ENCODE measurements around the gene SEC14L1. TPM values are rescaled to one million over a fixed set of nuclear protein-coding genes. Genes with fewer than 3 reads are reported as not detected.

SEC14L1 gene
- total and polyA plus RNA-seq, 4 donors, result 17.0 to 52.0 (median 26.8) TPM

- DNase-seq (ENCODE audit: low spot score), result no peak
- Histone ChIP-seq H3K4me3 (ENCODE audit: low read depth in 1 of 3, low read length in 3 of 3) (no peak overlapping the region), H3K27ac (ENCODE audit: low read depth in 1 of 2, low read length in 2 of 2) (no peak overlapping the region), H3K36me3 (ENCODE audit: control insufficient read depth in 4 of 4, insufficient read depth in 3 of 4, low read depth in 1 of 4, low read length in 3 of 4) (peaks cover 10 to 22% (median 12%) of the 10 kb centered on the region in 4 donors), H3K27me3 (ENCODE audit: control insufficient read depth in 4 of 4, insufficient read depth in 4 of 4, low read length in 3 of 4) (no peaks in the 10 kb centered on the region), H3K4me1 (ENCODE audit: control insufficient read depth in 4 of 4, insufficient read depth in 4 of 4, low read length in 3 of 4) (peaks cover 0 to 3% (median 0%) of the 10 kb centered on the region in 4 donors), H3K9me3 (ENCODE audit: control insufficient read depth in 4 of 4, low read length in 3 of 4) (no peaks in the 10 kb centered on the region), H3K9ac (ENCODE audit: low read depth in 1 of 2, low read length in 2 of 2) (no peak overlapping the region)
- TF ChIP-seq EGR1 (IDR thresholded peaks at IDR 0.05; ENCODE audit: low read depth in 2 of 2) (no peak), ATF3 (IDR thresholded peaks at IDR 0.05) (no peak)
- 86% methylated on average over 11 of the region's 11 CpGs for whole genome bisulfite sequencing
These were observed 50.5 kb downstream of the SEC14L1 start for GRCh38 chr17:77191244-77191643.

- no peaks in the 10 kb centered on the region for H3K27me3 ChIP-seq (ENCODE audit: control insufficient read depth in 4 of 4, insufficient read depth in 4 of 4, low read length in 3 of 4)
- TF ChIP-seq SP1 (IDR thresholded peaks at IDR 0.05) (no peak), ATF3 (IDR thresholded peaks at IDR 0.05) (no peak), ZBTB33 (IDR thresholded peaks at IDR 0.05) (no peak), RAD21 (IDR thresholded peaks at IDR 0.05) (no peak)
- no peaks in the 10 kb centered on the region for H3K9me3 ChIP-seq (ENCODE audit: control insufficient read depth in 4 of 4, low read length in 3 of 4)
- H3K27ac ChIP-seq (ENCODE audit: low read depth in 1 of 2, low read length in 2 of 2), result no peak overlapping the region
- no peak overlapping the region for H3K9ac ChIP-seq (ENCODE audit: low read depth in 1 of 2, low read length in 2 of 2)
- peaks cover 13 to 33% (median 21%) of the 10 kb centered on the region in 4 donors for H3K36me3 ChIP-seq (ENCODE audit: control insufficient read depth in 4 of 4, insufficient read depth in 3 of 4, low read depth in 1 of 4, low read length in 3 of 4)
- DNase-seq (ENCODE audit: low spot score), result no peak
- WGBS, result 83% methylated on average over 3 of the region's 3 CpGs
- H3K4me1 ChIP-seq (ENCODE audit: control insufficient read depth in 4 of 4, insufficient read depth in 4 of 4, low read length in 3 of 4), result peaks cover 0 to 1% (median 0%) of the 10 kb centered on the region in 4 donors
- H3K4me3 ChIP-seq (ENCODE audit: low read depth in 1 of 3, low read length in 3 of 3), result no peak overlapping the region
These were observed 52.9 kb downstream of the SEC14L1 start for GRCh38 chr17:77193653-77194052.

- TF ChIP-seq FOXA1 (IDR thresholded peaks at IDR 0.05), result no peak
- no peak for TF ChIP-seq NR2F2 (IDR thresholded peaks at IDR 0.05)
- Histone ChIP-seq H3K27me3 (ENCODE audit: control insufficient read depth in 4 of 4, insufficient read depth in 4 of 4, low read length in 3 of 4) (no peaks in the 10 kb centered on the region), H3K36me3 (ENCODE audit: control insufficient read depth in 4 of 4, insufficient read depth in 3 of 4, low read depth in 1 of 4, low read length in 3 of 4) (peaks cover 13 to 33% (median 21%) of the 10 kb centered on the region in 4 donors), H3K4me1 (ENCODE audit: control insufficient read depth in 4 of 4, insufficient read depth in 4 of 4, low read length in 3 of 4) (no peaks in the 10 kb centered on the region), H3K9me3 (ENCODE audit: control insufficient read depth in 4 of 4, low read length in 3 of 4) (no peaks in the 10 kb centered on the region), H3K4me3 (ENCODE audit: low read depth in 1 of 3, low read length in 3 of 3) (no peak overlapping the region), H3K27ac (ENCODE audit: low read depth in 1 of 2, low read length in 2 of 2) (no peak overlapping the region), H3K9ac (ENCODE audit: low read depth in 1 of 2, low read length in 2 of 2) (no peak overlapping the region)
- 87% methylated on average over 7 of the region's 7 CpGs for WGBS
- DNase-seq (ENCODE audit: low spot score), result no peak
These were observed 53.4 kb downstream of the SEC14L1 start for GRCh38 chr17:77194179-77194578.

GRCh38 chr17:77196251-77196650, 55.5 kb downstream of the SEC14L1 start:
- Histone ChIP-seq H3K27ac (ENCODE audit: low read depth in 1 of 2, low read length in 2 of 2) (no peak overlapping the region), H3K9ac (ENCODE audit: low read depth in 1 of 2, low read length in 2 of 2) (no peak overlapping the region), H3K27me3 (ENCODE audit: control insufficient read depth in 4 of 4, insufficient read depth in 4 of 4, low read length in 3 of 4) (no peaks in the 10 kb centered on the region), H3K4me3 (ENCODE audit: low read depth in 1 of 3, low read length in 3 of 3) (no peak overlapping the region), H3K36me3 (ENCODE audit: control insufficient read depth in 4 of 4, insufficient read depth in 3 of 4, low read depth in 1 of 4, low read length in 3 of 4) (peaks cover 16 to 38% (median 25%) of the 10 kb centered on the region in 4 donors), H3K9me3 (ENCODE audit: control insufficient read depth in 4 of 4, low read length in 3 of 4) (no peaks in the 10 kb centered on the region), H3K4me1 (ENCODE audit: control insufficient read depth in 4 of 4, insufficient read depth in 4 of 4, low read length in 3 of 4) (no peaks in the 10 kb centered on the region)
- TF ChIP-seq FOXA2 (IDR thresholded peaks at IDR 0.05), result no peak
- TF ChIP-seq ATF3 (IDR thresholded peaks at IDR 0.05), result no peak
- TF ChIP-seq JUND (IDR thresholded peaks at IDR 0.05), result no peak
- TF ChIP-seq MAX (IDR thresholded peaks at IDR 0.05), result no peak
- WGBS, result 87% methylated on average over 5 of the region's 5 CpGs
- no peak for DNase-seq (ENCODE audit: low spot score)
